ENCODE measurements around the gene LRRIQ1.
"Not testable (repeated sequence)": the region's sequence is repeated elsewhere in the genome, so short reads cannot be mapped to it uniquely, and the experiment has no call there.

LRRIQ1 gene

DNA sequence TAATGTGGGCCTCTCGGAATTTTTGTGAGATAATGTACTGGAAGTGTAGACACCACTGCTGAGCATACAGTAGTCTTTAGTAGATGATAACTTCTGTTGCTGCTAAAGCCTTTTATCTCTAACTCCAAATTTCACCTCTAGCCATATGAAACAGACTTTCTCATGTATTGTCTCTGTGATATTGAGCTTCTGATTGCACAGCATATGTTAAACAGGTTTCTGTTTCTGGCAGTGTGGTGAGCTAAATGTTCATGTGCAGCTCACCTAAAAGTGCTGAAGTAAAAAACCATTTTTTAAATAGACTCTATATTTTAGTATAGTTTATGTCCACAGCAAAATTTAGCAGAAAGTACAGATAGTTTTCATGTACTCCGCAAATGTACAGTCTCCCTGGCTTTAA lies 154.6 kb downstream of the LRRIQ1 start:
- Histone ChIP-seq H3K79me2 (ENCODE audit: low read length) (no peaks in the 10 kb centered on the region), H3K4me1 (ENCODE audit: low read length) (no peaks in the 10 kb centered on the region), H3K27ac (ENCODE audit: low read length) (no peak overlapping the region), H3K4me2 (ENCODE audit: low read length) (no peak overlapping the region), H3K27me3 (ENCODE audit: low read depth, low read length) (no peaks in the 10 kb centered on the region), H4K20me1 (ENCODE audit: insufficient read depth, low read length) (no peaks in the 10 kb centered on the region), H3K36me3 (replicated peaks; ENCODE audit: low read depth, low read length) (no peaks in the 10 kb centered on the region), H3K9me3 (ENCODE audit: insufficient read depth, low read length) (no peaks in the 10 kb centered on the region), H2AFZ (ENCODE audit: low read depth, low read length) (no peak overlapping the region), H3K9ac (ENCODE audit: low read length) (no peak overlapping the region), H3K4me3 (ENCODE audit: low read length) (no peak overlapping the region)
- TF ChIP-seq, protein P1, sequence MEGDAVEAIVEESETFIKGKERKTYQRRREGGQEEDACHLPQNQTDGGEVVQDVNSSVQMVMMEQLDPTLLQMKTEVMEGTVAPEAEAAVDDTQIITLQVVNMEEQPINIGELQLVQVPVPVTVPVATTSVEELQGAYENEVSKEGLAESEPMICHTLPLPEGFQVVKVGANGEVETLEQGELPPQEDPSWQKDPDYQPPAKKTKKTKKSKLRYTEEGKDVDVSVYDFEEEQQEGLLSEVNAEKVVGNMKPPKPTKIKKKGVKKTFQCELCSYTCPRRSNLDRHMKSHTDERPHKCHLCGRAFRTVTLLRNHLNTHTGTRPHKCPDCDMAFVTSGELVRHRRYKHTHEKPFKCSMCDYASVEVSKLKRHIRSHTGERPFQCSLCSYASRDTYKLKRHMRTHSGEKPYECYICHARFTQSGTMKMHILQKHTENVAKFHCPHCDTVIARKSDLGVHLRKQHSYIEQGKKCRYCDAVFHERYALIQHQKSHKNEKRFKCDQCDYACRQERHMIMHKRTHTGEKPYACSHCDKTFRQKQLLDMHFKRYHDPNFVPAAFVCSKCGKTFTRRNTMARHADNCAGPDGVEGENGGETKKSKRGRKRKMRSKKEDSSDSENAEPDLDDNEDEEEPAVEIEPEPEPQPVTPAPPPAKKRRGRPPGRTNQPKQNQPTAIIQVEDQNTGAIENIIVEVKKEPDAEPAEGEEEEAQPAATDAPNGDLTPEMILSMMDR (IDR thresholded peaks at IDR 0.05; ENCODE audit: low read depth, low read length): no peak
- no peak for TF ChIP-seq EZH2phosphoT487 (IDR thresholded peaks at IDR 0.05; ENCODE audit: low read depth)

DNA sequence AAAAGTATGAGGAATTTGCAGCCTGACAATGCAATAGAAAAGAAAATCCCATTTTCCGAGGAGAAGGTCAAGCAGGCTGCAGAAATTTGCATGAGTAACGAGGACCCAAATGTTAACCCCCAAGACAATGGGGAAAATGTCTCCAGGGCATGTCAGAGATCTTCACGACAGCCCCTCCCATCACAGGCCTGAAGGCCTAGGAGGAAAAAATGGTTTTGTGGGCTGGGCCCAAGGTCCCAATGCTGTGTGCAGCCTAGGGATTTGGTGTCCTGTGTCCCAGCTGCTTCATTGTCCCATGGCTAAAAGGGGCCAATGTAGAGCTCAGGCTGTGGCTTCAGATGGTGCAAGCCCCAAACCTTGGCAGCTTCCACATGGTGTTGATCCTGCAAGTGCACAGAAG lies 167.7 kb downstream of the LRRIQ1 start:
- H2AFZ ChIP-seq (ENCODE audit: low read depth, low read length); H3K9ac ChIP-seq (ENCODE audit: low read length); H3K4me3 ChIP-seq (ENCODE audit: low read length); H3K36me3 ChIP-seq (replicated peaks; ENCODE audit: low read depth, low read length); H3K4me2 ChIP-seq (ENCODE audit: low read length); H3K9me3 ChIP-seq (ENCODE audit: insufficient read depth, low read length); H3K4me1 ChIP-seq (ENCODE audit: low read length); H3K27ac ChIP-seq (ENCODE audit: low read length); H4K20me1 ChIP-seq (ENCODE audit: insufficient read depth, low read length); H3K27me3 ChIP-seq (ENCODE audit: low read depth, low read length); H3K79me2 ChIP-seq (ENCODE audit: low read length): not testable (repeated sequence)

DNA sequence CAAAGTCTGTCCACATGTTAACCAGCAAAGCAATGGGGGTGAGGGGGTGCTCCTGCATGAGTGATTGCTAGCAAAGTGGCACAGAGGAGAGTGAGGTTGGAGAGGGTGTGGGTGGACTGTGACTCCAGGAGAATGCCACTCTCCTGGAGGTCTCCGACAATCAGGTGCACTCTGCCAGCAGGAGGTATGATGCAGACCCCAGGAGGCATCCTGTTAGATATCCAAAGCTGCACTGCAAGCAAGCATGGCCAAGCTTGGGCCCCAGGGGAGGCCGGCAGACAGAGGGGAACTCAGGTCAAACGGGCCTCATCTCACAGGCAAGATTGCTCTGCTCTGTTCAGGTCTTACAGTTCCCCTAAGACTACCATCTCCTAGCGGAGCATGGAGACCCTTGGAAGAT lies 170.4 kb downstream of the LRRIQ1 start:
- Histone ChIP-seq H3K4me1 (ENCODE audit: low read length) (no peaks in the 10 kb centered on the region), H3K36me3 (replicated peaks; ENCODE audit: low read depth, low read length) (no peaks in the 10 kb centered on the region), H3K9me3 (ENCODE audit: insufficient read depth, low read length) (no peaks in the 10 kb centered on the region), H3K27ac (ENCODE audit: low read length) (no peak overlapping the region), H3K4me2 (ENCODE audit: low read length) (no peak overlapping the region), H3K27me3 (ENCODE audit: low read depth, low read length) (no peaks in the 10 kb centered on the region), H3K4me3 (ENCODE audit: low read length) (no peak overlapping the region), H2AFZ (ENCODE audit: low read depth, low read length) (no peak overlapping the region), H3K9ac (ENCODE audit: low read length) (no peak overlapping the region), H3K79me2 (ENCODE audit: low read length) (no peaks in the 10 kb centered on the region), H4K20me1 (ENCODE audit: insufficient read depth, low read length) (no peaks in the 10 kb centered on the region)
- TF ChIP-seq EZH2phosphoT487 (IDR thresholded peaks at IDR 0.05; ENCODE audit: low read depth): no peak
- TF ChIP-seq, protein P1 (IDR thresholded peaks at IDR 0.05; ENCODE audit: low read depth, low read length): no peak

DNA sequence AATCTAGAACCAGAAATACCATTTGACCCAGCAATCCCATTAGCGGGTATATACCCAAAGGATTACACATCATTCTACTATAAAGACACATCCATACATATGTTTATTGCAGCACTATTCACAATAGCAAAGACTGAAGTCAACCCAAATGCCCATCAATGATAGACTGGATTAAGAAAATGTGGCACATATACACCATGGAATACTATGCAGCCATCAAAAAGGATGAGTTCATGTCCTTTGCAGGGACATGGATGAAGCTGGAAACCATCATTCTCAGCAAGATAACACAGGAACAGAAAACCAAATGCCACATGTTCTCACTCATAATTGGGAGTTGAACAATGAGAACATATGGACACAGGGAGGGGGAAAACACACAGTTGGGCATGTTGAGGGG lies 188.2 kb downstream of the LRRIQ1 start:
- H3K27me3 ChIP-seq (ENCODE audit: low read depth, low read length); H3K4me3 ChIP-seq (ENCODE audit: low read length); H3K36me3 ChIP-seq (replicated peaks; ENCODE audit: low read depth, low read length); H3K79me2 ChIP-seq (ENCODE audit: low read length); H3K27ac ChIP-seq (ENCODE audit: low read length); H3K9ac ChIP-seq (ENCODE audit: low read length); H4K20me1 ChIP-seq (ENCODE audit: insufficient read depth, low read length); H3K4me2 ChIP-seq (ENCODE audit: low read length); H2AFZ ChIP-seq (ENCODE audit: low read depth, low read length); H3K9me3 ChIP-seq (ENCODE audit: insufficient read depth, low read length); H3K4me1 ChIP-seq (ENCODE audit: low read length): not testable (repeated sequence)

DNA sequence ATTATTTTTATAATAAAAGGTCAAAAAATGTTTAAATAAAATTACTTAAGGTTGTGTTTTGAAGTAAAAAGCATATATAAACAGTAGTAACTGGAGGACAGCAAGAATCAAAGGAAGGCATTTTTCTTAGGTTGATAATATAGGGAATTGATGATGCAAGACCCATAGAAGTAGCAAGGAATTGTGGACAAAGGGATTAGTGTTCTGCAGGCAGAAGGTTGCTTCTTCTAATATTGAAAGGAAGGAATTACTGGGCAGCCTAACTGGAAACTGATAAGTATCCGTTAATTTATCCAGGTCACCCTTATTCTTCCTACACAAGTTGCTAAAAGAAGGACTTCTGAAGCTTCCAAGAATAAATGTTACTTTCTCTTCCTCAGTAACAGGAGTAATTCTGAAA lies 189.3 kb downstream of the LRRIQ1 start:
- no peak overlapping the region for H3K4me3 ChIP-seq (ENCODE audit: low read length)
- H3K9me3 ChIP-seq (ENCODE audit: insufficient read depth, low read length): no peaks in the 10 kb centered on the region
- TF ChIP-seq, protein P1 (IDR thresholded peaks at IDR 0.05; ENCODE audit: low read depth, low read length): no peak
- no peak for TF ChIP-seq EZH2phosphoT487 (IDR thresholded peaks at IDR 0.05; ENCODE audit: low read depth)
- no peak overlapping the region for H3K4me2 ChIP-seq (ENCODE audit: low read length)
- H3K9ac ChIP-seq (ENCODE audit: low read length): no peak overlapping the region
- no peaks in the 10 kb centered on the region for H4K20me1 ChIP-seq (ENCODE audit: insufficient read depth, low read length)
- no peaks in the 10 kb centered on the region for H3K79me2 ChIP-seq (ENCODE audit: low read length)
- no peak overlapping the region for H3K27ac ChIP-seq (ENCODE audit: low read length)
- peaks cover 5% of the 10 kb centered on the region; the same call in 1 of the 2 replicates for H3K4me1 ChIP-seq (ENCODE audit: low read length)
- H2AFZ ChIP-seq (ENCODE audit: low read depth, low read length): no peak overlapping the region
- no peaks in the 10 kb centered on the region for H3K27me3 ChIP-seq (ENCODE audit: low read depth, low read length)
- H3K36me3 ChIP-seq (replicated peaks; ENCODE audit: low read depth, low read length): no peaks in the 10 kb centered on the region
